Measurements from ENCODE around the gene CRACDL. TPM values are rescaled to one million over a fixed set of nuclear protein-coding genes. Genes with fewer than 3 reads are reported as not detected.
A peak's percentile ranks its signal among the peaks of the same experiment; 100 is the strongest.

Gene CRACDL
- total RNA-seq, 4 donors from 2014 or later = 10.9 to 22.6 (median 14.0) TPM

GRCh38 chr2:98749066-98749450 lies 187.0 kb downstream of the CRACDL start:
- no peak overlapping the region for H3K4me3 ChIP-seq (ENCODE audit: low read depth, poor library complexity, severe bottlenecking)
- intact Hi-C loops (cut with DNase I; ENCODE audit: low total_unique reads) = no loop called here
- DNase-seq (ENCODE audit: low spot score in 2 of 2) = peak in 1 of 2 donors; percentile 53
- no peak for TF ChIP-seq POLR2A (IDR thresholded peaks at IDR 0.05)

GRCh38 chr2:98748292-98749065 lies 187.5 kb downstream of the CRACDL start:
- WGBS, 2 donors = 69 to 79% methylated on average over 13 of the region's 13 CpGs
- intact Hi-C loops (cut with DNase I; ENCODE audit: low total_unique reads) = no loop called here
- TF ChIP-seq CTCF (IDR thresholded peaks at IDR 0.05) (no peak), POLR2A (IDR thresholded peaks at IDR 0.05) (no peak)
- DNase-seq (ENCODE audit: low spot score in 2 of 2) = no peak
- no peak overlapping the region for H3K4me3 ChIP-seq (ENCODE audit: low read depth, poor library complexity, severe bottlenecking)

- WGBS, 2 donors = 67% methylated on average over 8 of the region's 8 CpGs
- no peak overlapping the region for H3K4me3 ChIP-seq (ENCODE audit: low read depth, poor library complexity, severe bottlenecking)
- DNase-seq (ENCODE audit: low spot score in 2 of 2) = no peak
- TF ChIP-seq POLR2A (IDR thresholded peaks at IDR 0.05) (no peak), CTCF (IDR thresholded peaks at IDR 0.05) (no peak)
- intact Hi-C loops (cut with DNase I; ENCODE audit: low total_unique reads) = no loop called here
Observed at GRCh38 chr2:98747888-98748287, 188.1 kb downstream of the CRACDL start.

GRCh38 chr2:98746426-98746825 lies 189.6 kb downstream of the CRACDL start:
- intact Hi-C loops (cut with DNase I; ENCODE audit: low total_unique reads) = no loop called here
- TF ChIP-seq CTCF (IDR thresholded peaks at IDR 0.05) (no peak), POLR2A (IDR thresholded peaks at IDR 0.05) (no peak)
- no peak for DNase-seq (ENCODE audit: low spot score in 2 of 2)
- H3K4me3 ChIP-seq (ENCODE audit: low read depth, poor library complexity, severe bottlenecking) = no peak overlapping the region

GRCh38 chr2:98744595-98744994 lies 191.4 kb downstream of the CRACDL start:
- TF ChIP-seq POLR2A (IDR thresholded peaks at IDR 0.05) (no peak), CTCF (IDR thresholded peaks at IDR 0.05) (no peak)
- intact Hi-C loops (cut with DNase I; ENCODE audit: low total_unique reads) = no loop called here
- DNase-seq (ENCODE audit: low spot score in 2 of 2) = no peak
- H3K4me3 ChIP-seq (ENCODE audit: low read depth, poor library complexity, severe bottlenecking) = no peak overlapping the region
- 84 to 89% methylated on average over 5 of the region's 5 CpGs for WGBS, 2 donors

Other genes with a start within 250 kb of the CRACDL start
- 10 to 100 TPM in 3 of 4 donors, 1 to 10 TPM in 1; 7.3 to 24.9 (median 14.2) TPM for gene MGAT4A, start 205.1 kb downstream of the CRACDL start, total RNA-seq
- 1 to 10 TPM; 1.2 to 4.2 (median 2.7) TPM for gene C2orf15, start 205.5 kb upstream of the CRACDL start, total RNA-seq
- gene TSGA10, start 218.7 kb upstream of the CRACDL start, total RNA-seq = 10 to 100 TPM in 2 of 4 donors, 1 to 10 TPM in 2; 7.0 to 12.6 (median 10.8) TPM
- 1 to 10 TPM; 3.3 to 9.8 (median 5.7) TPM for gene LIPT1, start 218.7 kb upstream of the CRACDL start, total RNA-seq
- 10 to 100 TPM; 14.5 to 32.4 (median 25.4) TPM for gene MITD1, start 244.8 kb upstream of the CRACDL start, total RNA-seq
- 10 to 100 TPM; 26.6 to 33.0 (median 30.0) TPM for gene MRPL30, start 245.0 kb upstream of the CRACDL start, total RNA-seq